NCI-H2081 treated with DMSO at 0.1 percent for 48 hours (cell line): Measurements from ENCODE around the gene GNG13.
"Not testable (repeated sequence)": the region's sequence is repeated elsewhere in the genome, so short reads cannot be mapped to it uniquely, and the experiment has no call there.

ENCODE experiments used
- DNase-seq: peaks from one replicate; lab custom pipeline; 2025; lab: John Stamatoyannopoulos, UW

GNG13 gene

DNA sequence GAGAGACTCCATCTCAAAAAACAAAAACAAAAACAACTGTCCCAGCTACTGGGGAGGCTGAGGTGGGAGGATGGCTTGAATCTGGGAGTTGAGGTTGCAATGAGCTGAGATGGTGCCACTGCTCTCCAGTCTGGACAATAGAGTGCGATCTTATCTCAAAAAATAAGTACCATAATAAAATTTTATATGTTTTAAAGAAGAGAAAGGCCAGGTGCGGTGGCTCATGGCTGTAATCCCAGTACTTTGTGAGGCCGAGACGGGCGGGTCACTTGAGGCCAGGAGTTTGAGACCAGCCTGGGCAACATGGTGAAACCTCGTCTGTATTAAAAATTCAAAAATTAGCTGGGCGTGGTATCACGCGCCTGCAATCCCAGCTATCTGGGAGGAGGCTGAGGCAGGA lies 23.7 kb downstream of the GNG13 start:
- no peak for DNase-seq

GRCh38 chr16:776298-776697 lies 24.2 kb downstream of the GNG13 start:
- DNase-seq: not testable (repeated sequence)

DNA sequence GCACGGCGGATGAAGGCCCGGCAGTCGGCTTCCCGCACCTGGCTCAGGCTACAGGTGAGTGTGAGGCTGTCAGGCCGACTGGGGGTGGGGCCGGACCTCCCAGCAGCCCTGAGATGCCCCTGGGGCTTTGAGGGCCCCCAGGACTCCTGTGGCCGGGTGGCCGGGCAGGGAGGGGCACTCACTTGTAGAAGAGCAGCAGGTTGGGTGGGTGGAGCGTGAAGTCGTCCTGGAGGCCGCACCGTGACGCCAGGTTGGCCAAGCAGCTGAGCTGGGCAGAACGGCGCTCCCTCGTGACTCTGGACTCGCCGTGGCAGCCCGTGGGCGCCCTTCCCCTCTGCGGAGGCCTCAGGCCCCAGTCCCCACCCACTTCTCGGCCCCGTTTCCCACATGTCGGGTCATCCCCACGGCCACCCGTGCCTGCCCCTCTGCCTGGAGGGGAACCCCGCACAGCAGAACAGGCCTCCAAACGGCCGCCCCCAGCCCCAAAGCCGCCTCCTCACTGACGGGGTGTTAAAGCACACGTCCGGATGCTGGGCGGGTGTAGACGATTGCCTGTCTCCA lies 25.2 kb downstream of the GNG13 start:
- no peak for DNase-seq

DNA sequence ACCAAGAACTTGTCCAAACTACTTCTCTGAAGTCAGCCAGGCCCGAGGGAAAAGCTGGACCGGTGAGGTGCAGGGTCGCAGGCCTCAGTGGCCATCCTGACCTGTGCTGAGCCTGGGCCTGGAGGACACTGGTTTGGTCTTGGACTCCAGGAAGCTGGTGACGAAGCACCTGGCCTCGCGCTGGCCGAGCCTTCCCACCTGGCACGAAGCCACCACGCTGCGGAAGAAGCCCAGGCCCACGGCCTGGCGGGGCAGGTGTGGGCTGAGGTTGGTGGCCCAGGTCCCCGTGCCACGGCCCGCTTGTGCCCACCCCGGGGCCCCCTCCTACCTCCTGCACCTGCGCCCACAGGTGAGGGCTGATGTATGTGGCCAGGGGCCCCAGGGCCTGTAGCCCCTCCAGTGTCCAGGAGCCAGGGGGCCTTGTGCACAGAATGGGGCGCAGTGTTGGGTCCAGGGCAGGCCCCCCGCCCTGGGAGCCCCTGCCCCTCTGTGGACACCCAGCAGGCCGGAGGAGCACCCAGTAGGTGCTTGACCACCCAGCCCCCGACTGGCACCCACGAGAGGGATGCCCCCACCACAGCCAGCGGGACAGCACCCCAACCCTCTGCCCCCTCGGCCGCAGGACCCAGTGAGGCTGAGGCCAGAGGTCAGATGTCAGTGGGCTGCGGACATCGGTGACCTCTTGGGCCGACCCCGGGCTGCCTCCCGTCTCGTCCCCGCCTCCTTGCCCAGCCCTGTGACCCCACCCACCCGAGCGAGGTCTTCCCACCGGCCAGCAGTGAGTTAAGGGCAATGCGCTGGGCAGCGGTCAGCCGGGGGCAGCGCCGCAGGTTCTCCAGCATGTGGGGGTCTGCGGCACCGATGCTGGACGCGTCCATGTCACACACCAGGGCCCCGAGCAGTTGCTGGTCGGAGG lies 26.2 kb downstream of the GNG13 start:
- DNase-seq: no peak

GRCh38 chr16:772959-773358 lies 27.6 kb downstream of the GNG13 start:
- no peak for DNase-seq

GRCh38 chr16:770411-770810 lies 30.1 kb downstream of the GNG13 start:
- DNase-seq: no peak

- no peak for DNase-seq
Measured at GRCh38 chr16:769934-770333, 30.6 kb downstream of the GNG13 start.

- no peak for DNase-seq
Measured at GRCh38 chr16:769184-769784, 31.2 kb downstream of the GNG13 start.

GRCh38 chr16:768428-768827 lies 32.1 kb downstream of the GNG13 start:
- DNase-seq: no peak

- DNase-seq: no peak
Measured at GRCh38 chr16:767743-768235, 32.7 kb downstream of the GNG13 start.

GRCh38 chr16:766820-767640 lies 33.5 kb downstream of the GNG13 start:
- no peak for DNase-seq

GRCh38 chr16:766008-766819 lies 34.3 kb downstream of the GNG13 start:
- DNase-seq: no peak

GRCh38 chr16:765488-765865 lies 35.1 kb downstream of the GNG13 start:
- no peak for DNase-seq

DNA sequence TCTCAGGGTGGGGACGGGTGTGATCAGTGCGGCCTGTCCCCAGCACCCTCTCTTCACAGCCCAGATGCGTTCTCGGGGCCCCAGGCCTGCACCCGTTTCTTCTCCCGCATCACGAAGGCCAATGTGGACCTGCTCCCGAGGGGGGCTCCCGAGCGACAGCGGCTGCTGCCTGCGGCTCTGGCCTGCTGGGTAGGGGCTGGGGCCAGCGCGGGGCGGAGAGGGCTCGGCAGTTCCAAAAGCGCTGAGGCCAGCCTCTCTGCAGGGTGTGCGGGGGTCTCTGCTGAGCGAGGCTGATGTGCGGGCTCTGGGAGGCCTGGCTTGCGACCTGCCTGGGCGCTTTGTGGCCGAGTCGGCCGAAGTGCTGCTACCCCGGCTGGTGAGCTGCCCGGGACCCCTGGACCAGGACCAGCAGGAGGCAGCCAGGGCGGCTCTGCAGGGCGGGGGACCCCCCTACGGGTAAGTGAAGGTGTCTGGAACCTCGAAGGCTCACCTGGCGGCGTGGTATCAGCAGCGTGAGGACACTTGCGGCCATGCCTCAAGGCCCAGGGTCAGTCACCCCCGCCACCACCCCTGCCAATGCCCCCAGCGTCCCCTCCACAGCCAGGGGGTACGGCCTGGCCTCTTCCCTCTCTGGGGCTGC lies 35.6 kb downstream of the GNG13 start:
- no peak for DNase-seq

DNA sequence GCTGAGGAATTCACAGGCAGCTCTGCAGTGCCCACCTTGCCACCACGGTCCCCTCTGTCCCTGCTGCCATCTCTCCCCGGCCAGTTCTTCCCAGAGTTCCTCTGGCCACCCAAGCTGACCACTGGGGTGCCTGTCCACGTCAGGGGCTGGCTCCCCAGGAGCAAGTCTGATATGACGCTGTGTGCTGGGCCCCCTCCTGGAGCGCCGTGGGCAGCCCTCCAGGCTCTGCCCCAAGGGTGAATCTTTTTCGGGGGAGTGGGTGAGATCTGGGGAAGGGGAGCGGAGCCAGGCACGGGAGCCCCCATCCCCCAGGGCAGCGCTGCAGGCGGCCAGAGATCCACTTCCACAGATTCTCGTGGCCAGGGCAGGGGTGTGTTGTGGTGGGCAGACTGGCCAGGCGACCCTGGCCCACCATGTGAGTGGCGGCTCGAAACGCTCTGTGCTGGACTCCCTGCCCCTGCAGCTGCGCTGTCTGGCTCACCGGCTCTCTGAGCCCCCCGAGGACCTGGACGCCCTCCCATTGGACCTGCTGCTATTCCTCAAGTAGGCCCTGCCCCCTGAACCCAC lies 36.3 kb downstream of the GNG13 start:
- no peak for DNase-seq

DNA sequence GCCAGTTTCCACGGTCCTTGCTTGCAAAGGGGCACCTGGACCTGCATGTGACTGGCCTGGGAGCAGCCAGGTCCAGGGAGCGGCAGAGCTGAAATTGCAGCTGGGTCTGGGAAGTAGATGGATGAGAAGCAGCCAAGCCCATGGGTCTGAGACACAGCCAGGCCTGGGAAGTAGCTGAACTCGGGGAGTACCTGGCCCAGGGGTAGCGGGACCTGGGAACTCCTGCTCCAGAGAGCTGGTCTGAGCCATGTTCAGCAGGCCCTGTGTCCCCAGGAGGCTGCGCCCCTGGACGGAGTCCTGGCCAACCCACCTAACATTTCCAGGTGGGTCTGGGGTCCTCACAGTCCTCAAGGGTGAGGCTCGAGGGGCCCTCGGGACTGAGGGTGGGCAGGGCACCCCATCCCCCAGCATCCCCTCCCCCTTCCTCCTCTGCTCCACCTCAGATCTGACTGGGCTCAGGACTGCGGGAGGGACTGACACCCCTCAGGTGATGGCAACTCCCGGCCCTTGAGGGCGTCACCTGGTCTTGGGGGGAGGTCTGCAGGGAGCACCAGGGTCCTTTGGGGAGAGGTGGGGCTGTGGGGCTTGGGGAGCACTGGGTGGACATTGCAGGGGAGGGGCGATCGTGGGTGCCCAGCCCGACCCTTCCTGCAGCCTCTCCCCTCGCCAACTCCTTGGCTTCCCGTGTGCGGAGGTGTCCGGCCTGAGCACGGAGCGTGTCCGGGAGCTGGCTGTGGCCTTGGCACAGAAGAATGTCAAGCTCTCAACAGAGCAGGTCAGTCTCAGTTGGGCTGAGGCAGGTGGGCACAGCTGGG lies 37.0 kb downstream of the GNG13 start:
- DNase-seq: no peak

DNA sequence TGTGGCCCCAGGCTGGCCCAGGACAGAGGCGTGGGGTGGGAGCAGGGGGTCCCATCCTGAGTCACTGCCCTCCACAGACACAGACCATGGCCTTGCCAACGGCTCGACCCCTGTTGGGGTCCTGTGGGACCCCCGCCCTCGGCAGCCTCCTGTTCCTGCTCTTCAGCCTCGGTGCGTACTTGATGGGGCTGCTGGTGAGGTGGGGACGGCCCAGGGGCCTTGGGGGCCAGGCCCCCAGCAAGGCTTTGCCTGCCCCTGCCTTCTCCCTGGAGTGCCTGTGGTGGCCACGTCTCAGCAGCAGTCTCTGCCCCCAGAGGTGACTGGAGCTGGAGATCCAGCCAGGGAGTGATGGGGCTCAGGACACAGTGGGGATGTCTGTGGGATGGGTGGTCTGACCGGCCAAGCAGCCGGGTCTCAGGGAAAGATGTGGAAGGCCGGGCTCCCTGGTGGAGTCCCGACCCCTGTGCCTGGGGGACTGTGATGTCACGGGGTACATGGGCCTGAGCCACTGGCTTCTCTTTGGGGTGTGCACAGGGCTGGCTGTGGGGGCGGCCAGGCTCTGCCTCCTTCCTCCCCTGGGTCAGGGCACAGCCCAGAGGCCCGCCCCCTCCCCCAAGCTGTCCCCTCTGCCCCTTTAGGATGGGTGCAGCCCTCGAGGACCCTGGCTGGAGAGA lies 37.8 kb downstream of the GNG13 start:
- no peak for DNase-seq

DNA sequence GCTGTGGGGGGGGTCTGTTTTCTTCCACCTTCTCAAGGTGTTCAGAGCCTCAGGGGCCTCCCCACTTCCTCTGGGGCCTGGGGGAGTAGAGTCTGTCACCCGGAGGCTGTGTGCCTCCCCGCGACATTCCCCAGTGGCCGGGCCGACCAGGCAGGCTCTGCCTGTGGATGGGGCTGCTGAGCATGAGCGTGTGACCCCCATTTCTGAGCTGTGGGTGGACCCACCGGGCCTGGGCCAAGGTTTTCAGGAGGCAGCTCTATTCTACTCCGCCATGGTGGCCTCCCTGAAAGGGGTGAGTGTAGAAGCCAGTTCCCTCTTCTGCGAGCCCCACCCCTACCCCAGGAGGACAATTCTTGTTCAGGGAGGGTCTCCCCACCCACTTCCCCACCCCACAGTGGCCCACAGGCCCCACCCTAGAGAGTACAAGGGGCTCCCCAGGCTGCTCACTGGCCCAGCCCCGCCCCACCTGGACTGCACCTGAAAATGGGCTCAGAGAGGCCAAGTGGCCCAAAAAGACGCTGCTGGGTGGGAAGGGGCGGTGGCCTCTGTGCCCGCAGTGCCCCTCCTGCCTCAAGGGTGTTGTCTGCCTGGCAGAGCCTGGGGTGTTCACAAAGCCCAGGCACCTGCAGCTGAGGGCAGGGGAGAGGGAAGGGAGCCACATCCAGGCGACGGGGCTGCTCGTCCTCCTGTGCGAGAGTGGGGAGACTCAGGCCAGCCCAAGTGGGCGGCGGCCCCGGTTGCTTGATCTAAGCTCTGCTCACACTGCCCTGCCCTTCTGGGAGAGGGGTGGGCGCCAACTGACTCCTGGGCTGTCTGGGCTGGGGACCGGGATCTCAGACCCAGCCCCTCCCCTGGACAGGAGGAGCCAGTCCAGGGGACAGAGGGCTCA lies 38.7 kb downstream of the GNG13 start:
- DNase-seq: no peak
